ENCODE measurements around the gene VWA2. TPM values are rescaled to one million over a fixed set of nuclear protein-coding genes. Genes with fewer than 3 reads are reported as not detected.
A peak's percentile ranks its signal among the peaks of the same experiment; 100 is the strongest.
"Not testable (repeated sequence)": the region's sequence is repeated elsewhere in the genome, so short reads cannot be mapped to it uniquely, and the experiment has no call there.

VWA2 gene
- polyA plus RNA-seq, 1 donor: 0.48 TPM

DNA sequence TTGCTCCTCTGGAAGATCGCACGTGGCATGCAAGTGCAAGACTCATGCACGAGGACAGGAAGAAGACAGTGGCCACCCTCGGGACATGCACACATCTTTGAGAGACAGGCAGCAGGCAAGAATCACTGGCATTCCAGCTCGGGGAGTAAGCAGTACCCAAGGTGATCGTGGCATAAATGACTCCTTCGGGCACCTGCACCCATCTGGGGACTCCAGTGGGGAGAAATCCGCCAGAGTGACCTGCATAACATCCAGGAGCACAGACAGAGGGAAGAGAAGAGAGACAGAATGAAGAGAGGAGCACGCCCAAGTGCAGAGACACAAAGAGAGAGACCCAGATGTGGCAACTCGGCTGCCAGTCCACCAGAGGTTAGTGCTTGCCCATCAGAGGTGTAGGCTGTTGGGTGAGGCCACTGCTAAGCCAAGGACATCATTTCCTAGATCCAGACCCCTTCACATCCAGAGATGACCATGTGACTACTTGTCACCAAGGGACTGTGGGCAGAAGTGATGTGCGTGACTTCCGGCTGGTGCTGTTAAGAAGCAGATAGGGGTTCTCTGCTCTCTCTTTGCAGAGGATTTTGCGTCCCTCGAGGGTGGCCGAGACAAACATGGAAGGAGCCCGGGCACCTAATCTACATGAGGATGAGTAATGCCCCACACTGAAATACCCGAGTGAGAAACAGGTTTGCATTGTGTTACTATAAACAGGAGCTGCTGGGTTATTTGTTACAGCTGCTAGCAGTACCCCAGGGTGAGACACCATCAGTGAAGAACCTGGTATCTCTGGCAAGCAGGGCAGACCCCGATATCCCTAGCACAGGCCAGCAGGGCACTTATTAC, 80.6 kb downstream of the VWA2 start:
- no peak for DNase-seq (ENCODE audit: low read depth)

DNA sequence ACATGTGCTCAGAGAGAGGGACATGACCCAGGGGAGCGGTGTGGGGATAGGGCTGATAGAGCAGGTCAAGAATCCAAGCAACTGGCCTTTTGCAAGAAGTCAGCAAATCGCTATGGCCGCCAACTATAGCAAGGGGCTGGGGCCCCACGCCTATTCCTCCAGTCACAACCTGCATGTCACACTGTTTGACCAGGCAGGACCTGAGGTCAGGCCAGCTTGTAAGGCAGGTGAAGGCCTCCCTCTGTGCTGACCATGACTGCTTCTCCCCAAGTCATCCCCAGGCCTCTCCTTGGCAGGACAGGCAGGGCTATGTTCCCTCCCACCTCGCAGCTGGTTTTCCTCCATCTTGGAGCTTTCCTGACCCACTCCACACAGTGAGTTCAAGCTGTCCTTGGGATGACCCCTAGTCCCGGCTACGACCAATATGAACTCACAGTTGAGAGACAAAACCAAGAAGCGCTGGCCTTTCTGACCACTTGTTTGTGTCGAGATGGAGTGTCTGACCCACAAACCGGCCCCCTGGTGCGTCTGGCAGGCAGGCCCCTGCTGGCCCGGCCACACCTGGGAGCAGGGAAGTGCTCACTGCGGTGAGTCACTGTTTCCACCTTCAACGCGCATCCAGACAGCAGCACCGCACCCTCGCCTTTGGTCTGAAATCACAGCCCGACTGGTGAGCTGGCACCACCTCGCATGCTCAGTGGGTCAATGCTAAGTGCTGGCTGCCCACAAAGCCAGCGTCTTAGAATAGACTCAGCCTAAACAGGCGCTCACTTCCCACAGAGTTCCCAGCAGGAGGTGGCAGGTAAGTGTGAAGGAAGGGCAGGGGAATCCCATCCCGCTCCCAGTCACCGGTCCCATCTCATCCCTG, 81.4 kb downstream of the VWA2 start:
- no peak for DNase-seq (ENCODE audit: low read depth)

DNA sequence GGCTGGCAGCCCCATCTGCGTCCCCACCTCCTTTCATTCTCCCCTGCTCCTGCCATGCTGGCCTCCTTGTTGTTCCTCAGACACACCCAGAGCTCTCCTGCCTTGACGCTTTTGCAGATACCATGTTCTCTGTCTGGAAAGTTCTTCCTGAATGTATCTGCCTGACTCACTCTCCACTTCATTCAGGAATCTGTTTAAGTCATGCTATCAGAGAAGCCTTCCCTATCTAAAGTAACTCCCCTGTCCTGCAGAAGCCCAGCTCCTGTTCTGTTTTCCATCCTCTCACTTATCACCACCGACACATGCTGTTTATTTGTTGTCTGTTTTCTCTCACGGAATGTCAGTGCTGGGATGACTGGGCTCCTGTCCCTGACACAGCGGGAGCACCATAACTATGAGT, 83.3 kb downstream of the VWA2 start:
- DNase-seq (ENCODE audit: low read depth): no peak

DNA sequence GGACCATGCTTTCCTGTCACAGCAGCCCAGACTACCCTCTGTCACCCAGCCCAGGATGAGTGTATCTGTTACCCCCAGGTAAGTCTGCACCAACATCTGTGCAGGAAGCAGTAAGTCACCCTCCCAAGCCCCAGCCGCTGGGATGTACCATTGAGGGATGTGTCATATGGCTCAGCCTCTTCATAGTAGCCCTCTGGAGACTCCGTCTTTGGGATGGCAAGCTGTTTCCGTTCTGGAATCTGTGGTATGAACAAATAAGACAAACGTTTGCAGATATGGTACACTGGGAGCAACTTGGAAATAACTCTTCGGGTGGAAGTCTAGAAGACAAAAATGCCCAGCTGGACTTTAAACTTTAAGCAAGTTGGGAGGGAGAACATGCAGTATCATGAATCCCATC, 84.0 kb downstream of the VWA2 start:
- no peak for DNase-seq (ENCODE audit: low read depth)

DNA sequence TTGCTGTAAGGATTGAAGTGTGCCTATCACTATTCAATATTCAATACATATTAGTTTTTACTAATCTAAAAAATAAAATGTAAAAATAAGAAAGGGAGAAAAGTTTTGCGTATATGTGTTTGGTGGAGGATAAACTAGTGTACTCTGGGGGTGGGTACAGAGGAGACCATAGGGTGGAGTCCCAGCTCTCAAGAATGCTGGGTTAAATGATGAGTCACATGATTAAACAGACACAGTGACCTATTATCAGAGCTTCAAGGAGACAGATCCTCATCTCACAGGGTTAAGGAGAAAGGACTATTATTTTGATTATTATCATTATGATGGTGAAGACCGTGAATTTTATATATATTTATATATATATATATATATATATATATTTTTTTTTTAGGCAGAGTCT, 87.7 kb downstream of the VWA2 start:
- DNase-seq (ENCODE audit: low read depth): no peak

DNA sequence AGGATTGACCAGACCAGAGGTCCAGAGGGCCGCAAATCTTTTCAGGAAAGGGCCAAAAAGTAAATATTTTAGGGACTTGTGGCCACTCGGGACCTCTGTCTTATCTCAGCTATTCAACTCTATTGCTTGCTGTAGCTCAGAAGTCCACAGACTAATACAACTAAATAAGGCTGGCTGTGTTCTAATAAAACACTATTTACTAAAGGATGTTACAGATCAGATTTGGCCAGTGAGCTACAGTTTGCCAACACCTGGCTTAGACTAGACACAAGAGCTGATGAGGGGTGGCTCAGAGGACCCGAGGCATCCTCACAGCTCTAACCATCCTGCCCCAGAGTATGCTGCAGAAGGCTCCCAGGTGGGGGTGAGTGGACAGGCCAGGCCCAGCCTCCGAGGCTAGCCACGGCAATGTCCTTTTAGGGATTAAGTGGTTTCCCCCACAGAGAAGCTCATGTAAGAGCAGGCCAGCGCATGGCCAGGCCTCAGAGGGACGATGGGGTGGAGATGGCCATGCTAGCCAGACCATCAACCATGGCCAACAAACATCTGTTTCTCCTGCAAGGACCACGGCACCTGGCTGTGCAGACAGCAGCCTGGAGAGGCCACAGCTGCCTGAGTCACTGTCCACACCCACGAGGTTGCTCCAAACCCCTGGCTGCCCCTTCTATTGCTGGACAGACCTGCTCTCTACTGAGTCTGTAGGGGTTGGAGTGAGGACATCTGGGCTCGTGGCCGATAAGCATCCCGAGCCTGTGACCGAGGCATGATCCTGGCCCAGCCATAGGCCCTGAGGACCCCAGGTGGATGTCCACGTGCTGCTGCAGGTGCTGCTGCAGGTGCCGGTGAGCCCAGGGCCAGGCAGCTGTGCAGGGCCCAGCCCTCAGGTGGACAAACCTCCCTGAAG, 88.7 kb downstream of the VWA2 start:
- peak; percentile 41 for DNase-seq (ENCODE audit: low read depth)

DNA sequence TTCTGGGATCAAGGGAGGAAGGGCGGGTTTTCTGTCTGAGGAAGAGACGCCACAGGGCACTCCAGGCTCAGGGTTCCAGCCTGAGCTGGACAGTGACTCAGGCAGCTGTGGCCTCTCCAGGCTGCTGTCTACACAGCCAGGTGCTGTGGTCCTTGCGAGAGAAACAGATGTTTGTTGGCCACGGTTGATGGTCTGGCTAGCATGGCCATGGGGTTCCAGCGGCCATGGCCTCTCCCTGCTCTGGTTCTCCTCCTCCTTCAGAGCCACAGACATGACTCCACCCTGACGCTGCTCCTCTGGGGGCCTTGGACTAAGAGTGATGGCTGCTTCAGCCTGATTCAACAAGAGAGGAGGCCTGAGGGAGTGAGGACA, 89.4 kb downstream of the VWA2 start:
- no peak for DNase-seq (ENCODE audit: low read depth)

DNA sequence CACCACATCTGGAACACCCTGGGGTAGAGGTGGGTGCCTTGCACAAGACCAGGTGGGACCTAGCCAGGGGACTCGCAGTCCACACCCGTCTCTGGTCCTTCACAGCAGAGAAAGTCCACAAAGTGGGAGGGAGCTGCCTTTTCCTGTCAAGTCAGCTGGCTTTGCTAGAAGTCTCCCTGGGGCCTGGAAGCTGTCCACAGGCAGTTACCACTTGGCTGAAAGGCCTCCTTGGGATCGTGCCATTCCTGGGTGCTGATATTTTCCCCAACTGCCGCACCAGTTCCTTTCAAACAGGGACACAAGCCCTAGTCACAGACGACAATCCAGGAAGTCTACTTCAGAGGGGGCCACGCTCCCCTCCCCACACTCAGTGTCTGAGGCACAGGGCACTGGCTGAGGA, 89.8 kb downstream of the VWA2 start:
- no peak for DNase-seq (ENCODE audit: low read depth)

DNA sequence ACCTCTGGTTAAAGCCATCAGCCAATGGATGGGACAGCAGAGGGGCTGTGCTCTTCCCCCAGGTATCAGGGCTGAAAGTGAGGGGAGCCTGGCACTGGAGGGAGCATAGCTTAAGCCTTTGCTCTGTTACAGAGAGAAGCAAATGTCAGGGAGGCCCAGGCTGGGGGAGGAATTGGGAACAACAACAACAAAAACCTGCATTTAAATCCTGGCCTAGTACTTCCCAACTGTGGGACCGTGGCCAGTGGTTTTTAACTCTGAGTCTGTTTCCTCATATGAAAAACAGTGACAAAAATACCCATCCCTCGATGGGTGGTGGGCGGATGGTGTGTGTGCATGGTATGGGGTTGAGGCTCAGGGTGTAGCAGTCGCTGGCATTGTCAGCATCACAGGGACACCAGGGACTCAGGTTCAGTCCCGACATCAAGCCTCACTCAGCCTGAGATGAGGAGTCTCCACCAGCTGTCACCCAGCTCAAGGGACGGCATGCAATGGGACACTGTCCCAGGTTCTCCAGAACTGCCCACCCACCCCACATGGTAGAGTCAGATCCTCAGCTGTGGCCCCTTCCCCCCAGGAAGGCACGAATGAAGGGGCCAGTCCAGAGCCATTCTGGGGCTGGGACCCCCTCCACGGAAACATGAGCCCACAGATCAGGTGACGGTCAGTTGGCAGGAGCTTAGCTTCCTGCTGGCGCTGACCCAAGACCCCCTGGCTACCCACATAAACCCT, 90.7 kb downstream of the VWA2 start:
- DNase-seq (ENCODE audit: low read depth): no peak

DNA sequence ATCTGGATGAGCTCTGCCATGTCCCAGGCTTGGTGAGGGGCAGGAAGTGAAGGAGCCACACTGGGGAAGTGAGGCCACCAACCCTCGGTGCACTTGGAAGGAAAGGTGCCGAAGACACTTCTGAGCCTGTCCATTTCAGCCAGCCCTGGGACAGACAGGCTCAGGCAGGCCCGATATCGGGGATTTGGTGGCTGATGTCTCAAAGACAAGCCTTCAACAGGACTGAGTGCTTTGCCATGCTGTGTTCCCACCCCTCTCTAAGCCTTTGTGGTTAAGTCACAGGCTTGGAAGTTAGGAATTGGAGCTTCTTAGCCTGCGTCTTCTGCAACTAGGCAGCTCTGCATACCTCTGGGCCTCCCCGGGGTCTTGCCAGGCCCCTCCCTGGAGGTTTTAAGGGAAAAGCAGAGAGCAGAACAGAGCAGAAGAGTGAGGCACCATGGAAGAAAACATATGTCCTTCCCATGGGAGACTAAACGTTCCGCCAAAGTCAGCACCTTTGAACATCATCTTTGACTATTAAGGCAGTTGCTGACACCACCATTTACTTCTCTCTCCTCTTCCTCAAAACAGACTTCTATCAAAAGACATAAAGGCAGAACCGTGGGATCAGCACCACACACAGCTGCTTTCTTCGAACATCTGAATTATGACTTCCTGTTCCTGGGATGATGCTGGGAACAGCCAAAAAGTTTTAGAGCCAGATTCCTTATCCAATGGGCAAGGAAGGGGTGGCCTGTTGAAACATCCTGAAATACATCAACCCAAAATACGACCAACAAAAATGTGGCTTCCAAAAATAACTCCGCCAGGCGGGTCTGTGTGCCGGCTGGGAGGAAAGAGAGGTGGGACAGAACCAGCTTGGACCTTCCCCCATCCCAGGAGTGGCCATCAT, 93.5 kb downstream of the VWA2 start:
- DNase-seq (ENCODE audit: low read depth): no peak

DNA sequence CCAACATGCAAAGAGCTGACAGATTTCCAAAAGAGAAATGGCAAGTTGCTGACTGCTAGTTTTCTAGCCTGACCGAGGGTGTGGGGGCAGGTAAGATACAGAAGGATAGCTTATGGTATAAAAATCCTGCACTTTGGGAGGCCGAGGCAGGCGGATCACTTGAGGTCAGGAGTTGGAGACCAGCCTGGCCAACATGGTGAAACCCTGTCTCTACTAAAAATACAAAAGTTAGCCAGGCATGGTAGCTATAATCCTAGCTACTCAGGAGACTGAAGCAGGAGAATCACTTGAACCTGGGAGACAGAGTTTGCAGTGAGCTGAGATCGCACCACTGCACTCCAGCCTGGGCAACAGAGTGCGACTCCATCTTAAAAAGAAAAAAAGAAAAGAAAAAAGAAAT, 94.4 kb downstream of the VWA2 start:
- not testable (repeated sequence) for DNase-seq (ENCODE audit: low read depth)

DNA sequence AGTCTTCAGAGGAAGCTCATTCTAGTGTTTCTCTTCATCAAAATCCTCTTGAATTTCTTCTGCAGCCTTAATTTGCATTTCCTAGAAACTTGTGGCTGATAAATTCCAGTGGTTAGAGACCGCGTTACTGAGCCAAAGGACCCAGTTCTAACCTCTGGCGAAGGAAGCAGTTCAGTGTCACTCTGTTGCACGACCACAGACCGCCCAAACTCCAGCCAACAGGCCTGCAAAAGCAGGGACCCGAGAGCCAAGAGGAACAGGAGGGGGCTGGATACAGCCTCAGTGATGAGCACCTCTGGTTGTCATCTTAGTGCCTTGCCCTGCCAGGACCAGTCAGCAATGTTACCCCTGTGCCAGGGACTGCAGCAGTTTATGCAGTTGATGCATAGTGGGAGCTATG, 95.2 kb downstream of the VWA2 start:
- no peak for DNase-seq (ENCODE audit: low read depth)

DNA sequence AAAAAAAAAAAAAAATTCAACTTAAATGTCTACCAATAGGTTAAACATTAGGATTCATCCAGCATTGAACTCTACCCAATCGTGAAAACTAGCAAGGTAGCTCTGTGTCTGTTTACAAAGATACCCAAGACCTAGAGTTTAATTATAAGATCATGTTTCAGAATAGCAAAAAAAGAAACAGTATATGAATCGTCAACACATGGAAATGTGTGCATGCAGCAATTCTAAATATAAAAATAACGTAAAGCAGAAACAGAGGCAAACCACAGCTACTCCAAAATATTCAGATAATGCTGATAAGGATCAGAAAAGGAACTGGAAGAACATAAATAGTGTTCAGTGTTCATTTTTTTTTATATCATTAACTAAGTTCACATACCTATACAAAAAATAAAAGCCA, 96.6 kb downstream of the VWA2 start:
- DNase-seq (ENCODE audit: low read depth): no peak

DNA sequence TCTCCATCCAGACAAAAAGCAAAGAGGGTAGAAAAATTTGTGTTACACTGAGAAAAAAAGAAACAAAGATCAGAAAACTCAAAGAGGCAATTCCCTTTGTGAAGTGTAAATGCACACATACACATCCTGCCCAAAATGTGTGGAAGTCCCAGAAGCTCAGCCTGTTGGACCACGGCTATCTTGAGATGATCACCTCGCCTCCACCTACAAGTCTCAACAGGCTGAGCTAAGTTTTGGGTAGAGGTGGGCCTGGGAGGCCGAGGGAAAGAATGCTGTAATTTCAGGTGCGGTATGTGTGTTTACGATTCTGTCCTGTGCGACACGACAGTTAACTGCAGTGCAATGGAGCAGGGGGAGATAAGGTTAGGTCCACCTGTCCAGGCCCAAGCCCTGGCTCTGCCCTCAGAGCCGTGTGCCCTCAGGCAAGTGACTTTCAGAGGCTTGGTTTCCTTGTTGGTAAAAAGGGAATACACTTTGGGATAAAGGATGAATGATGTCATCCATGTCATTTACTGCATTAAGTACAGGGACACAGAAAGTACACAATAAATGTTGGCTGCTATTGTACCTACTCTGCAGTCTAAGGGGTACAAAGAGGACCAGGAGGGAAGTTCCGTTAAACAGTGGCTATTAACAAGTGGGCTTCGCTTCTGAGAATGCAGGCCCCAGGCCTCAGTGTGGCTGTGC, 97.9 kb downstream of the VWA2 start:
- DNase-seq (ENCODE audit: low read depth): no peak

DNA sequence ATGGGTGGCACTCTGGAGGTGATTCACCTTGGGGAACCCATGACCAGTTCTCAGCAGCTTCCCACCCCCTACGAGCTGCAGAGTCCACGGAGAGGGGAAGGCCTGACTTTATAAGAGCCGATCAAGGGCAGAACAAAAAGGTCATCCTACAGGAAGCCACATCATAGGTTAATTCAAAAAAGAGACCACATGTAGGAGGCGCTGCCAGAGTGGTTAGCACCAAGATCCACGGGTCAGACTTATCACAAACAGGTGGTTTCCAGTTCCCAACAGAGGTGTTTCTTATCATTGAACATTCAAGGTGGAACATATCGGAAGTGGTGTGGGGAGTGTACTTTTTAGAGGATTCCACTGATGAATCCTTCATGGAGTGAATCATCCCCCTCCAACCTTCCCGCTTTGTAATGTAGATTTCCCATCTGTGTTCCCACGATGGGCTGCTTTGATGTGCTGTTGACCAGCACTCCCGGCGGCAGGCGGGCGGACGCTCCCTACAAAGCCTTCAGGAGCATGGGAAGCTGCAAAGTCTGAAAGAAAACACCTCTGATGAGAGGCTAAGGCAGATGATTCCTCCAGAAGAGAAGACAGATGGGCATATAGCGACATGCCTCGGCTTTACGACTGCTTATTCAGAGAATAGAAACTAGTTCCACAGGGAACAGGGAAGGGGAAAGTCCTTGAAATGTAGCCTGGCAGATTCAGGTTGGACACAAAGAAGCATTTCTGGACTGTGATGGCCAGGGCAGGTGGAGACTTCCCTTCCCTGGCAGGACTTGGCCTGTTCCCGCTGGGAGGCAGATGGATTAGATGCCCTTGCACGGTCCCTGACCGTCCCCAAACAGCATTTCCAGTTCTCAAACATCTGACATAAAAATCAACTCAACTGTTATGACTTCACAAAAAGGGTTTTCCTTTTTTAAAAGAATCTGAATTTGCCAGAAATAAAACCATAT, 98.7 kb downstream of the VWA2 start:
- DNase-seq (ENCODE audit: low read depth): no peak

DNA sequence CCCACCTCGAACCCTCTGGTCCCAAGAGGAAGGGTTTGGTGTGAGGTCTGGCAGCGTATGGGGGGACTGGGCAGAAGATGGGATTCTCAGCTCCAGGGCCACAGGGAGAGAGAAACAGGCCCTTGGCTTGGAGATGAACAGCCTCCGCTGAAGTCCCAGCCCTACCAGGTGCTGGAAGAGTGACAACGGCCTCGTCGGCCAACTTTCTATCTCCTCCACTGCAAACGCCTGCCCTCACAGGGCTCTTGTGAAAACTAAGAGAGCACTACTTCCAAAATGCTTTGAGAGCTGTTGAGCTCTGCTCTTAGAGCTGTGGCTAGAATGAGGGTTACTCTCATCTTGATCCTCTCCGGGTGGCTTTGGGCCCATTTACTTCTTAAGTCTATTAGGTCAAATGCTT, 101.8 kb downstream of the VWA2 start:
- DNase-seq (ENCODE audit: low read depth): no peak
